Neural crest cell (in vitro differentiated cells): ENCODE results near the gene PSENEN. TPM values are rescaled to one million over a fixed set of nuclear protein-coding genes. Genes with fewer than 3 reads are reported as not detected.
"Not testable (repeated sequence)": the region's sequence is repeated elsewhere in the genome, so short reads cannot be mapped to it uniquely, and the experiment has no call there.

Experiments
- DNase-seq: peaks from one replicate; pipeline ENCODE4 v3.0.0; 2021; ENCODE audit warnings: low read depth, mixed read lengths, low spot score
- H3K27ac Mint-ChIP-seq: one replicate; pipeline ENCODE4 v1.8.0; 2021; ENCODE audit warnings: mild to moderate bottlenecking, mixed read lengths; ENCODE audit not compliant: unreplicated experiment
- H3K27me3 Mint-ChIP-seq: 2 replicates; pipeline ENCODE4 v1.8.0; 2021; ENCODE audit warnings: low read depth, mild to moderate bottlenecking, mixed read lengths
- H3K36me3 Mint-ChIP-seq: 2 replicates; pipeline ENCODE4 v1.8.0; 2021; ENCODE audit warnings: low read depth, mild to moderate bottlenecking, mixed read lengths
- H3K4me1 Mint-ChIP-seq: 2 replicates; pipeline ENCODE4 v1.8.0; 2021; ENCODE audit warnings: mixed read lengths
- H3K4me3 Mint-ChIP-seq: one replicate; pipeline ENCODE4 v1.8.0; 2021; ENCODE audit warnings: mild to moderate bottlenecking, mixed read lengths
- H3K9me3 Mint-ChIP-seq: 2 replicates; pipeline ENCODE4 v1.8.0; 2021; ENCODE audit warnings: mixed read lengths
- total RNA-seq: library from RNA; stranded (reverse); gene quantifications from 2 replicates; pipeline ENCODE4 v1.2.1, GENCODE V29; 2021
- TF ChIP-seq, protein P1 (sequence below): fragments of 200-600 bp; sonication (generic); conservative IDR thresholded peaks from 2 replicates; pipeline ENCODE4 v1.5.0; 2021; ENCODE audit warnings: antibody characterized with exemption, mild to moderate bottlenecking

PSENEN gene
- total RNA-seq, 1 donor from 2014 or later: 67.3 TPM

DNA sequence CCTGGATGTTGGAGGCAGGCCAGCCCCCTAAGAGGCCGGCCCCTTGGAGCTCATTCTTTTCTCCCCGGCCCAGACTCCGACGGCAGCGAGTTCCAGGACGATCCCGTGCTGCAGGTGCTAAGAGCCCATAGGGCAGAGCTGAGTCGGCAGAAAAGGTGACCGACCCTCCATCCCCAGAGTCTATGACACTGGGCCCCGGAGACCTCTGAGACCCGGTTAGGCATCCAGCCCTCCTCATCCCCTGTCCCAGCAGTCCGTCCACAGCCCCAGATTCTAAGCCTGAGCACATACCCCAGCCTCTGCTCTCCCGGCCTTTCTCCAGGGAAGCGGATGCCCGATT lies 22.6 kb downstream of the PSENEN start:
- DNase-seq: no peak
- TF ChIP-seq, protein P1, sequence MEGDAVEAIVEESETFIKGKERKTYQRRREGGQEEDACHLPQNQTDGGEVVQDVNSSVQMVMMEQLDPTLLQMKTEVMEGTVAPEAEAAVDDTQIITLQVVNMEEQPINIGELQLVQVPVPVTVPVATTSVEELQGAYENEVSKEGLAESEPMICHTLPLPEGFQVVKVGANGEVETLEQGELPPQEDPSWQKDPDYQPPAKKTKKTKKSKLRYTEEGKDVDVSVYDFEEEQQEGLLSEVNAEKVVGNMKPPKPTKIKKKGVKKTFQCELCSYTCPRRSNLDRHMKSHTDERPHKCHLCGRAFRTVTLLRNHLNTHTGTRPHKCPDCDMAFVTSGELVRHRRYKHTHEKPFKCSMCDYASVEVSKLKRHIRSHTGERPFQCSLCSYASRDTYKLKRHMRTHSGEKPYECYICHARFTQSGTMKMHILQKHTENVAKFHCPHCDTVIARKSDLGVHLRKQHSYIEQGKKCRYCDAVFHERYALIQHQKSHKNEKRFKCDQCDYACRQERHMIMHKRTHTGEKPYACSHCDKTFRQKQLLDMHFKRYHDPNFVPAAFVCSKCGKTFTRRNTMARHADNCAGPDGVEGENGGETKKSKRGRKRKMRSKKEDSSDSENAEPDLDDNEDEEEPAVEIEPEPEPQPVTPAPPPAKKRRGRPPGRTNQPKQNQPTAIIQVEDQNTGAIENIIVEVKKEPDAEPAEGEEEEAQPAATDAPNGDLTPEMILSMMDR: no peak
- Mint-ChIP-seq H3K27me3 (no peaks in the 10 kb centered on the region), H3K4me3 (no peak overlapping the region), H3K9me3 (no peaks in the 10 kb centered on the region), H3K4me1 (peaks cover 5% of the 10 kb centered on the region), H3K36me3 (peaks cover 6% of the 10 kb centered on the region), H3K27ac (no peak overlapping the region)

DNA sequence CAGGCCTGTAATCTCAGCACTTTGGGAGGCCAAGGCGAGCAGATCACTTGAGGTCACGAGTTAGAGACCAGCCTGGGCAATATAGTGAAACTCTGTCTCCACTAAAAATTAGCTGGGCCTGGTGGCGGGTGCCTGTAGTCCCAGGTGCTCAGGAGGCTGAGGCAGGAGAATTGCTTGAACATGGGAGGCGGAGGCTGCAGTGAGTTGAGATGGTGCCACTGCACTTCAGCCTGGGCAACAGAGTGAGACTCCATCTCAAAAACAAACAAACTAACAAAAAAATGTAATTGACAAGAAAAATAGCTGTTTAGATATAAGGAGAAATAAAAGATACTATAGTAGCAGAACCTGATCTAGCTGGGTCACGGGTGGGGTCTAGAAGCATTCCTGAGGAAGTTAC lies 26.9 kb downstream of the PSENEN start:
- not testable (repeated sequence) for H3K27me3 Mint-ChIP-seq, H3K4me3 Mint-ChIP-seq, H3K27ac Mint-ChIP-seq, H3K36me3 Mint-ChIP-seq, H3K9me3 Mint-ChIP-seq, DNase-seq
- peaks cover 32% of the 10 kb centered on the region for H3K4me1 Mint-ChIP-seq

DNA sequence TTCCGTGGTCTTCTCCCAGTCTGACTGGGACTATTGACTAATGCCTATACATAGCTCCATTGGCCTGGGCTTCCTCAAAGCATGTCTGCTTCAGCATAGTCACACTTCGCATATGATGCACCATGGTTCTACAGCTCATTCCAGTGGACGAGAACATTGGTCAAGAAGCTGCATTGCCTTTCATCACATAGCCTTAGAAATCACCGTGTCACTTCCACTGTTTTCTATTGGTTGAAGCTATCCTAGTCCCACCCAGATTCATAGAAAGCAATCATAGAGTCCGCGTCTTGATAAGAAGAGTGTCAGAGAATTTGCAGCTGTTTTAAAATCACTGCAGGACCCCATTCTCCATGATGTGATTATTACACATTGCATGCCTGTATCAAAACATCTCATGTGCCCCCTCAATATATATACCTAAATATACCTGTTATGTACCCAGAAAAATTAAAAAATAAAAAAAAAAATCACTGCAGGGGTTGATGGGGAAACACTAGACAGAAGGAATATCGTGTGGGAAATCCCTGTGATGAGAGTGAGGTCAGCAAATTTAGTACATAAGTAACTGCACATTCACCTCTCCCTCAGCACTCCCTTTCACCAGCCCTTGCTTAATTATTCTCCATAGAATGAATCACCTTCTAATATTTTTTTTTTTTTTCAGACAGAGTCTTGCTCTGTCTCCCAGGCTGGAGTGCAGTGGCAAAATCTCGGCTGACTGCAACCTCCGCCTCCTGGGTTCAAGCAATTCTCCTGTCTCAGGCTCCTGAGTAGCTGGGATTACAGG lies 27.8 kb downstream of the PSENEN start:
- H3K27me3 Mint-ChIP-seq: peaks cover 9% of the 10 kb centered on the region
- no peaks in the 10 kb centered on the region for H3K9me3 Mint-ChIP-seq
- H3K27ac Mint-ChIP-seq: no peak overlapping the region
- peak overlapping the region; percentile 71 for H3K4me3 Mint-ChIP-seq
- DNase-seq: no peak
- TF ChIP-seq, protein P1: no peak
- H3K36me3 Mint-ChIP-seq: peaks cover 6% of the 10 kb centered on the region
- H3K4me1 Mint-ChIP-seq: peaks cover 39% of the 10 kb centered on the region

DNA sequence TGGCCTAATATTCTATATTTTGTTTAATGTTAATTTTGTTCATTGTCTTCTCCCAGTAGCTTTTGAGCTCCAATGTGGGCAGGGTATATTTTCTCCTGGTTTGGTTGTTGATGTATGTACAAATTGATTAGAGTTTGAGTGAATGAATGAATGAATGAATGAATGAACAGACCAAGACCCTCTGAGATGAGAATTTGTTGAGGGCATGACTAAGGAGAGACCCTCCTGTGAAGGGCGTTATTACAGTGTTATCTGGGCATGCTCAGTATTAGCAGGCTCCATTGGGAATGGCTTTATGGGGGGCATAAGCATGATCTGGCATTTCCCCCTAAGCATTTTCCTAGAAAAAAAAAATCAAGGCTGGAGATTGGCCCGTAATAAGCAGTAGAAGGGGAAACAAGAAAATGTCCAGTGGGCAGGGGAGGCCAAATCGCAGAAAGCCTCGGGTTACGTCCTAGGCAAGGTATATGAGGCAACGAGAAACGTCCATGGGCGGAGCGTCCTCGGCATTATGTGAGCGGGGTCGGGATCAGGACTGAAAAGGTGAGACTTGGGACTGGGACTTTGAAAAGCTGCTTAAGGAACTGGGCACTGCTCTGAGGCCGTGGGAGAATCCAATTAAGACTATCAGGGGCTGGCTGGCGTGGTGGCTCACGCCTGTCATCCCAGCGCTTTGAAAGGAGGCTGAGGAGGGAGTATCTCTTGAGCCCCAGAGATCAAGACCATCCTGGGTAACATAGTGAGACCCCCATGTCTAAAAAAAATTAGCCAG lies 29.0 kb downstream of the PSENEN start:
- H3K27ac Mint-ChIP-seq: no peak overlapping the region
- no peak for DNase-seq
- H3K4me3 Mint-ChIP-seq: peak overlapping the region; percentile 91
- H3K36me3 Mint-ChIP-seq: peaks cover 2% of the 10 kb centered on the region
- H3K27me3 Mint-ChIP-seq: peaks cover 9% of the 10 kb centered on the region
- TF ChIP-seq, protein P1: no peak
- H3K4me1 Mint-ChIP-seq: peaks cover 34% of the 10 kb centered on the region
- no peaks in the 10 kb centered on the region for H3K9me3 Mint-ChIP-seq

DNA sequence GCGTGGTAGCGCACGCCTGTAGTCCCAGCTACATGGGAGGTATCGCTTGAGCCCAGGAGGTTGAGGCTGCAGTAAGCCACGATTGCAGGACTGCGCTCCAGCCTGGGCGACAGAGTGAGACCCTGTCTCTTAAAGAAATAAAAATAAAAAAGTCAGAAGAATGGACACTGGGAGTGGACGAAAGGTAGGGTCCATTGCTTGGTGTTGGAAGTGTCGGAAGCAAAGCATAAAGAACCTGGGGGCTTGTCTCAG lies 29.5 kb downstream of the PSENEN start:
- peak overlapping the region; percentile 91 for H3K4me3 Mint-ChIP-seq
- peaks cover 2% of the 10 kb centered on the region for H3K36me3 Mint-ChIP-seq
- no peak overlapping the region for H3K27ac Mint-ChIP-seq

More for the DNA sequence above, 29.5 kb downstream of the PSENEN start:
- DNase-seq: no peak
- Mint-ChIP-seq H3K9me3 (no peaks in the 10 kb centered on the region), H3K27me3 (peaks cover 9% of the 10 kb centered on the region), H3K4me1 (peaks cover 34% of the 10 kb centered on the region)
- TF ChIP-seq, protein P1: no peak
